Measurements from ENCODE around the gene MTM1.

MTM1 gene

DNA sequence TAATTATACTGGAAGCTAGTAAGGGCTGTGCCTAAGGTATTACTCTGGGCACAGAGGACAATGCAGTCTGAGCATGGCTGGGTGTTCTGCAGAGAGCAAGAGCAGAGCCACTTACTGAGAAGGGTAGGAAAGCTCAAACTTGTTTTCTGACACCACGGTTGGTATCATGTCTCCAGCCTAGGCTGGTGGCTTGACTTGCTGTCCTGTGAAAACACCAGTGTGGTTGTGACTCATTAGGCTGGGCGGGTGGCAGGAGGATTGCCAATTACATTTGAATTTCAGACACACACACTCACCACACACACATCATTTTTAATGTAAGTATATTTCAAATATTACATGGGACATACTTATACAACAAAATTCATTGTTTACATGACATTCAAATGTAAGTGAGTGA is 19.7 kb upstream of the MTM1 start:
- DNase-seq (ENCODE audit: low spot score), result no peak

GRCh38 chrX:150551963-150552362 is 16.5 kb upstream of the MTM1 start:
- no peak for DNase-seq (ENCODE audit: low spot score)

DNA sequence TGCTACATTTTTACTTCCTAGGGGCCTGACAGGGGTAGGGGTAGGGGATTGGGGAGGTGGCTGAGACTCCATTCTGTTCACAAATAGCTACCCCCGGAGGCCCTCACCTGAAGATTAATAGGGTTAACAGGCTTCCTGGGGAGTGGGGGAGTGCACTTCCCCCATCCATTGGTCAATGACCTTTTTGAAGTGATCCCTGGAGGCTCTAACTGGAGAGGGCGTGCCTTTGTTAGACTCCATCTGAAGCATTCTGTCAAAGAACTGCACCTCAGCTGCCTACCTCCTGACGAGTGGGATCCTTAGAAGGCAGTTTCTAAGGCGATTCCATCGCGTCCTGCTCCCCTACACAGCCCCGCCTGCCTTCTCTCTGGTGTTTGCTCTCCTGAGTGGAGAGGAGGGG is 10.0 kb upstream of the MTM1 start:
- no peak for DNase-seq (ENCODE audit: low spot score)

GRCh38 chrX:150564838-150565237 is 3.6 kb upstream of the MTM1 start:
- DNase-seq (ENCODE audit: low spot score), result no peak

DNA sequence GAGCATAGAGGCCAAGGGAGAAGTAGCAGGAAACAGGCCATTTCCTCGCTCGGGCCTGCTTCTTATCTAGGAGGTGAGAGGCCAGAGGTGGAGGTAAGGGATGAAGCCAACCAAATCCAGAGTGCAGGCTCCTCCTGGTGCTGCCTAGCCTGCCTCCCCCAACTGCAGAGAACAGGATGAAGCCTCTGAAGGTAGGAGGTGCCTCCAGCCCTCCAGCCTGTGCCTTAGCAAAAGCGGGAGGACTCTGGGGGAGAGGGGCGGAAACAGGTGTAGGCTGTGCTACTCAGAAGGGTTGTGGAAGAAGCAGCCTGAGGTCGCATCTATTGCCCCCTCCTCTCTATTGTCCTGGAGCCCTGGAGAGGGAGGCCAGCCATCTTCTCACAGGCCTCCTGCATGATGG is 2.9 kb upstream of the MTM1 start:
- DNase-seq (ENCODE audit: low spot score), result no peak

DNA sequence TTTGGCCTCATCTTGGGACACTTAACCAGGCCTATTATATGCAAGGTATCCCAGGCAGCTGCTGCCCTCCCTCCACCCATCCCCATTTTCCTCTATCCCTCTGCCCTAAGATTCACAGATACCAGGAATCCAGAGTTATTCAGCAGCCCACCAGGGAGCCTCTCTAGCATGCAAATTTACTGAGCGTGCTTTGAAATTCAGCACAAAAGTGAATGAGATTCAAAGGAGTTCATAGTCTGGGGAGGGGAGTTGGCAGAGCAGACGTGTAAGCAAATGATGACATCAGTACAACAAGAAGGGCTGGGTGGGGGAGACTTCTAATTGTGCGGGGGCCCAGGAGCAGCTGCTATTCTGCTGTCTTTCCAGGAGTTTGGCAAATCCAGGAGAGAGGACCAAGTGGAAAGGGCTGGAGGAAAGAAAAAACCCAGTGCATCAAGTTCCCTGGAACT is 1.7 kb upstream of the MTM1 start:
- DNase-seq (ENCODE audit: low spot score), result no peak

DNA sequence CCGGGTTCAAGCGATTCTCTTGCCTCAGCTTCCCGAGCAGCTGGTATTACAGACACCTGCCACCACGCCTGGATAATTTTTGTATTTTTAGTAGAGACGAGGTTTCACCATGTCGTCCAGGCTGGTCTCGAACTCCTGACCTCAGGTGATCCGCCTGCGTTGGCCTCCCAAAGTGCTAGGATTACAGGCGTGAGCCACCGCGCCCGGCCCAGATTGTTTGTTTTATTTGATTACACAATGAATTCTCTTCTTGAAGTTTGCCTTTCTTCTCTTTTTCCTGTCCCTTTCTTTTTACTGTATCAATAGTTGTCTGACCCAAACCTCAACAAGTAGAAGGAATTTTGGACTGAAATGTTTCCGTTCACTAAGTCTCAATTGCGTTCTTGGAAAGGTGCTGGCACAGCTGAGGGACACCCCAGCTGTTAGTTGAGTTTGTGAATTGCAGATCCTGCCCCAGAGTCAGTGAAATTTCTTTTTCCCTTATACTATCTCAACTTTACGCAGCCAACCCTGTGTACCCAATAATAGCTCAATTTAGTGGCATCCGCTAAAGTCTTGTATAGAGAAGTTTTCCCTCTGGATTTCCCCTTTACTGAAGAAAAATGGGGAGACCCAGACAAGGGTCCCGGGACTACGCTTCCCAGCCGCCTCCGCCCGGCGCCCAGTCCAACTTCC is 639 bp upstream of the MTM1 start:
- no peak for DNase-seq (ENCODE audit: low spot score)

GRCh38 chrX:150569155-150569477 is 695 bp downstream of the MTM1 start:
- DNase-seq (ENCODE audit: low spot score), result no peak

- no peak for DNase-seq (ENCODE audit: low spot score)
Measured at GRCh38 chrX:150570512-150570911, 2.1 kb downstream of the MTM1 start.

DNA sequence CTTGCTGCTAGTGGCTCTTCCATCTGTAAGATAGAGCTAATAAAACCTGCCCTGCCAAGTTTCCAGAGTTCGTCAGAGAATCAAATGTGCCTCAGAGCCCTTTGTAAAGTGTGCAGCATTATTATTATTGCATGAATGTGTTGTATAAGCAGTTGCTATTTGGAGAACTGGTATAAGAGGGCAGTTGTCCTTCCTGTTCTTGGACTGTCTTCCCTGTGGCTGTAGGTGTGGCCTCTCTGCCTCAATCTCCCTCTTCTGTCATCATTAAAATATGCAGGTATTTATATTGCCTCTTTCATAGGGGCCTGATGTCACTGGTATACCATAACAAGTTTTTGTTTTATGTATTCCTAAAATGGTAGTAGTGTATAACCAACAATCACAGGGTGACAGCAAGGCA is 3.8 kb downstream of the MTM1 start:
- DNase-seq (ENCODE audit: low spot score), result no peak

GRCh38 chrX:150573106-150573505 is 4.7 kb downstream of the MTM1 start:
- no peak for DNase-seq (ENCODE audit: low spot score)

DNA sequence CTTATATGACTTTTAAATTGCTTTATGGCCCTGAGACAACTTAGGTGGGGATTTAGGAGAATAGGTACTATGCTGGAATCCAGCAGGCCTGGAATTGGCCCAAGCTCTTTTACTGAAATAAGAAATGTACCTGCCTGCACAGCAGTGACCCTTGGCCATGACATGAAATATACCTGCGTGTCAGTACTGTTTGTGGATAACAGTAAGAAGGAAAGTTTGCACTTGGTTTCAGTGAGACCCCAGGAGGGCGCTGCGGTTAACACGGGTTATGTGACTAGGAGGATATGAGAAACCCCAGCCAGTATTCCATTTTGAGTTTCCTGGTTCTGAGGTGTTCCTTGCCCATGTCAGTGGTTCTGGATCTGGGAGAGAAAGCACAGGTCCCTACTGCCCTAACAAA is 5.3 kb downstream of the MTM1 start:
- DNase-seq (ENCODE audit: low spot score), result no peak

DNA sequence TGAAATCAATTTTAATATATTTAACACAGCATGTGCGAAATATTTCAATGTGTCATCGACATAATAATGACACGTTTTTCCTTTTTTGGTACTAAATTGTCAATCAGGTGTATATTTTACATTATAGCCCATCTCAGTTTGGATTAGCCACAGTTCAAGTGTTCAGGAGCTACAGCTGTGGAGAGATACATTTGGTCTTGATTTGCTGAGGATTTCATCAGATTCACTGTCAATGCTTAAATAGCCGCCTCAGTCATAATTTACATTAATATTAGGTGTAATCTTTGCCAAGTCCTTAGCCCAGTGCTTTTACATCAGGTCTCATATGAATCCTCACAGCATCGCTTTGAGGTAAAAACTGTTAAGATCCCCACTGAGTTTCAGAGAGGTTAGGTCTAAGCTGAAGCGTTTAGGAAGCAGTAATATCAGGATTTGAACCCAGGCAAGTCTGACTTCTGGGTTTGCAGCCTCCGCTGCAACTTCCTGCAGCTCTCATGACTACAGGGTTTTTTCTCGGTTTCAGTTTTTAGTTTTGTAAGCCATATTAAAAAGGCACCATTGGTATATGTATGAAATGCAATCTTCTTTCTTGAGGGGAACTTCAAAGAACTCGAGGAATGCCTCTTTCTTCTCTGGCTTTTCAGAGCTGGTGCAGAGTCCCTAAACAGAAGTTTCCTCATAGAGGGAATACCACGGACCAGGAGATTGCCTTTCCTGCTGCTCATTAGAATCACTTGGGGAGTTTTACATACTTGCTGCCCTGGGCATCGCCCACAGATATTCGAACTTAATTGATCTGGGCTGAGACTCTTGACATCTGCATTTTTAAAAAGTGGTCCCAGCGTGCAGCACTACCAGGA is 6.4 kb downstream of the MTM1 start:
- no peak for DNase-seq (ENCODE audit: low spot score)

DNA sequence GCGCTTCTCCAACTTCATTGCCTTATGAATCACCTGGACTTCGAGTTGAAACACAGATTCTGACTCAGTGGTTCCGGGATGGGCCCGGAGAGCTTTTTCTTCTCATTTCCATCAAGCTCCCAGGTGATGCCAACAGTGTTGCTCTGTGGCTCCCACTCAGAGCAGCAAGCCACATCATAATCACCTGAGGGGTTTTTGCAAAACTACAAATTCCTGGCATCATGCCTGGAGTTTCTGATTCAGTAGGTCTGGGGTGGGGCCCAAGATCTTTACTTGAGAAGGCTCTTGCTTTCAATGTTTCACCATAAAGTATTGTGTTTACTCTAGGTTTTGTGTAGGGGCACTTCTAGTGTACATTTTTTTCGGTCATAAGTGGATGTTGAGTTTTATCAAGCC is 7.0 kb downstream of the MTM1 start:
- DNase-seq (ENCODE audit: low spot score), result no peak

- DNase-seq (ENCODE audit: low spot score), result no peak
Measured at GRCh38 chrX:150577174-150577573, 8.8 kb downstream of the MTM1 start.

DNA sequence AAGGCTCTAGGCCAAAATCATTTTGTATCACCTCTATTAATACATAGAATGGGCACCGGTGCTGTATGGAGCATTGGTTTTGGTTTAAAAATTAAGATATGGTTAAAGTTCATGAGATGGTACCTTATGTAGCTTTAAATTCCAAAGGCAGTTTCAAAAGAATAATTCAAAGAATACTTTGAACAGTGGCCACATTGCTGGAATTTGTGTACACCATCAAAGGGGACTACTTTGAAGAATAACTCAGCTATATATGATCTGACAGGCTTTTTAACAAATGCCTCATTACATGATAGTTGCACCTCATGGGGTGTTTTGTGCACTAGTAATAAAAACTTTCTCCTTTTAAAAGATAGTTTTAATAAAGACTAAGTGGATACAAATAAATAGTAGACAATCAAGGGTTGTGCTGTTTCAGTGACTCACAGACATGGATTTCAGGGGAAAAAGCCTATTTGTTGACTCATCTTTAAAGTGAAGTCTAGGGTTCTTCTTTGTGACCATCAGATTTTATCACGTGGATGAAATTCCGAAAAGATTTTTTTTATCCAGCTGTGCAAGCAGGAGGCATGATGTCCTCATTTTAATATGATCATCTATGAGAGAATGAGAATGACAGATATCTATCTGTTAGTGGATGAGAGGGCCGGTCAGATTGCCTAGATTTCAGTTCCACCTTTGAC is 12.8 kb downstream of the MTM1 start:
- no peak for DNase-seq (ENCODE audit: low spot score)

DNA sequence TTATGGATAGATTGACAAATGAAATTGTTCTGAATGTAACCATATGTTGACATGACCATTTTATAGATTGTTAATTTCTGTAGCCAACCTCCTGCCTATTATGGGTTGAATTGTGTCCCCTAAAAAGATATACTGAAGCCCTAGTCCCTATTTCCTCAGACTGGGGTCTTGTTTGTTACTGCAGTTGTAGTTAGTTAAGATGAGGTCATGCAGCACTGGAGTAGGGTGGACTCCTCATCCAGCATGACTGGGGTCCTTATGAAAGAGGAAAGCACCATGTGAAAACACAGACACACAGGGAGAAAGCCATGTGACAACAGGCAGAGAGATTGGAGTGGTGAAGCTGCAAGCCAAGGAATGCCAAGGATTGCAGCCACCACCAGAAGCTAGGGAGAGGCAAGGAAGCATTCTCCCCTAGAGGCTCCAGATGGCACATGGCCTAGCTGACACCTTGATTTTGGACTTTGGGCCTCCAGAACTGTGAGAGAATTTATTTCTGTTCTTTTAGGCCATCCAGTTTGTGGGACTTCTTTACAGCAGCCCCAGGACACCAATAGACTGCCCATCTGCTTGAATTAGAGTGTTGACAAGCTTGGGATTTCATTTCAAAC is 14.0 kb downstream of the MTM1 start:
- DNase-seq (ENCODE audit: low spot score), result no peak

DNA sequence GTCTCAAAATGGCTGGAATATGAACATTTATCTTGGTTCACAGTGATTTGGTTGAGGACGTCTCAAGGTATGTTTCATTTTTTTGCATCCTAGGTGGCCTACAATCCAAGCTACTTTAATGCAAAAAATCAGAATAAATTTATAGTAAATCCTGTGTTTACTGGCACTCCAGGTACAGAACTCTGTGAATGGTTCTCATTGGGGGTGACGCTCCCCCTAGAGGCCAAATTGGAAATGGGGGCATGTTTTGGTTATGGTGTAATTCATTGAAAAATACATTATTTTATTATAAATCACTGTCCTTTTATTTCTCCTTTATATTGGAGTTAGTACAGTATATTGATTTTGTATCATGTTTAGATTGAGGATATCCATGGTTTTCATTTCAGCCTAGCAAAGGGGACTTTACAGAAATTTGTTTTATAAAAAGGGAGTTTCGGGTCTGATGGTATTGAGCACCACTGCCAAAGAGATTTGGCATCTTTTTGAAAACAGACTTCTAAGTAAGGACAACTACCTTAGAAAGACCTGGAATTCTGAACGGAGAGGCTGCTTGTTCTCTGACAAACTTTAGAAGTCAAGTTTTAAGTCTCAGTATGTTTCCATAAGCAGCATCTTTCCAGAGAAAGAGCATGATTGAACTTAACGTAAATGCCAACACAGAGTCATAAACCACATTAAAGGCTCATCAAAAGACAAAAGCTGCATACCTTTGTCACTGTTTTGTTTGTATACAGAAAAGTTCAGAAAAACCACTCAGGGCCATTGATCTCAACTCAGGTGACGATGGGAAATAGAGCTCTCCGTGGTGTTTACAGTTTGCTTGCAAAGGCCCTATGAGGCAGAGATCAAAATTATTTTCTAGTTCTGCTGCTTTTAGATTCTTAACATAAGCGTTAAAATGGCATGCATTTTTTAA is 19.4 kb downstream of the MTM1 start:
- DNase-seq (ENCODE audit: low spot score), result no peak

GRCh38 chrX:150594584-150594983 is 26.2 kb downstream of the MTM1 start:
- DNase-seq (ENCODE audit: low spot score), result no peak

GRCh38 chrX:150599226-150599625 is 30.8 kb downstream of the MTM1 start:
- no peak for DNase-seq (ENCODE audit: low spot score)

DNA sequence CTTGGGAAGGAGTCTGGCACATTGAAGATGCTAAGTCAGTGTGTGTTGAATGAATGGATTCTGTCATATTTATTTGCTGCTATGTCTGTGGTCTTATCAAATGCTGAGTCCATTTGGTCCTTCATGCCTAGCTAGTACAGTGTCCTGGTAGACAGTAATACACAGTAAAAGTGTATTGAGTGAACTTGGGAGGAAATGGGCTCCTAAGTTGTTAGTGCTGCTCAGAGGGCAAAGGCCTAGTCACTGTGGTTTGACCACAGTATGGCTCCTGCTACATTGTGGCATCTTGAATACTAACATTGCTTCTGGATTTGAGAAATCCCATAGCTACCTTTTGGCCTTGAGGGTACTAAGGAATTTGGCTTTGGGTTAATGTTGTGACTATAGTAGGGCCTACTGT is 33.9 kb downstream of the MTM1 start:
- no peak for DNase-seq (ENCODE audit: low spot score)

GRCh38 chrX:150602743-150603142 is 34.3 kb downstream of the MTM1 start:
- no peak for DNase-seq (ENCODE audit: low spot score)
